LNCaP clone FGC (cell line): Measurements from ENCODE around the gene MLNR.

Experiments
- DNase-seq: peaks from one replicate; pipeline ENCODE4 v3.0.0-alpha.2; 2011; ENCODE audit warnings: low read depth
- H3K4me3 ChIP-seq: 2 replicates; pipeline ENCODE4 v1.5.1; 2011; ENCODE audit warnings: mild to moderate bottlenecking, low read depth, low read length, control low read depth
- TF ChIP-seq, protein P1 (sequence below): IDR thresholded peaks from 2 replicates; pipeline ENCODE4 v1.5.1; 2012; ENCODE audit warnings: mild to moderate bottlenecking; ENCODE audit not compliant: control insufficient read depth, insufficient read depth; ENCODE audit errors: extremely low read depth

MLNR gene

DNA sequence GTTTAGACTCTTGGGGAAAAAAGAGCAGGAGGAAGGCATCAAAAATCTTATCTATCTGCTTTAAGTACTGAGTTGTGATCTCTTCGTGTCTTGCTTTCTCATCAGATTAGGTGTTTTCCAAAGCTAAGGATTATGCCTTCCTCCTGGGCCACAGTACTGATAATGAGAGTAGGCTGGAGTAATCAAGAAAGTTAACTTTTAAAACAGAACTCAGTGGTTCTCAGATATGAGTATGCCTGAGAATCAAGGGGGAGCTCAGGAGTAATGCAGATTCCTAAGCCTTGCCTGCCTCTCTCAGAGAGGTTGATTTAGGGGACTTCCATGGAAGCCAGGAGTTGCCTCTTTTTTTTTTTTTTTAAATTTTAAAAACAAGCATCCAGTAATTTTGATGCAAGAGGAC lies 51.1 kb downstream of the MLNR start:
- H3K4me3 ChIP-seq: no peak overlapping the region
- no peak for DNase-seq
- TF ChIP-seq, protein P1, sequence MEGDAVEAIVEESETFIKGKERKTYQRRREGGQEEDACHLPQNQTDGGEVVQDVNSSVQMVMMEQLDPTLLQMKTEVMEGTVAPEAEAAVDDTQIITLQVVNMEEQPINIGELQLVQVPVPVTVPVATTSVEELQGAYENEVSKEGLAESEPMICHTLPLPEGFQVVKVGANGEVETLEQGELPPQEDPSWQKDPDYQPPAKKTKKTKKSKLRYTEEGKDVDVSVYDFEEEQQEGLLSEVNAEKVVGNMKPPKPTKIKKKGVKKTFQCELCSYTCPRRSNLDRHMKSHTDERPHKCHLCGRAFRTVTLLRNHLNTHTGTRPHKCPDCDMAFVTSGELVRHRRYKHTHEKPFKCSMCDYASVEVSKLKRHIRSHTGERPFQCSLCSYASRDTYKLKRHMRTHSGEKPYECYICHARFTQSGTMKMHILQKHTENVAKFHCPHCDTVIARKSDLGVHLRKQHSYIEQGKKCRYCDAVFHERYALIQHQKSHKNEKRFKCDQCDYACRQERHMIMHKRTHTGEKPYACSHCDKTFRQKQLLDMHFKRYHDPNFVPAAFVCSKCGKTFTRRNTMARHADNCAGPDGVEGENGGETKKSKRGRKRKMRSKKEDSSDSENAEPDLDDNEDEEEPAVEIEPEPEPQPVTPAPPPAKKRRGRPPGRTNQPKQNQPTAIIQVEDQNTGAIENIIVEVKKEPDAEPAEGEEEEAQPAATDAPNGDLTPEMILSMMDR: no peak
